ENCODE results near the gene TRAF2. TPM values are rescaled to one million over a fixed set of nuclear protein-coding genes. Genes with fewer than 3 reads are reported as not detected.
"Not testable (repeated sequence)": the region's sequence is repeated elsewhere in the genome, so short reads cannot be mapped to it uniquely, and the experiment has no call there.

The TRAF2 gene
- 16.5 TPM for total RNA-seq
- long read RNA-seq, transcript TRAF2-201 (11 exons, 2,264 nt): major isoform, 12 of 28 reads
- long read RNA-seq, partial matches to known transcripts: 11 of 28 reads
- long read RNA-seq, other reads (novel, unspliced or antisense): 5 of 28 reads

- Histone ChIP-seq H3K4me3 (peak within 1 kb of the TSS; percentile 97), H3K27ac (peak within 1 kb of the TSS; percentile 83), H3K9me3 (no peaks in the 10 kb centered on the region), H3K36me3 (peaks cover 10% of the 10 kb centered on the region), H3K27me3 (ENCODE audit: low read depth) (no peaks in the 10 kb centered on the region), H3K4me1 (peaks cover 36% of the 10 kb centered on the region)
- peak; percentile 97 to 98 for ATAC-seq
- no peak for TF ChIP-seq CTCF (IDR thresholded peaks at IDR 0.05)
- intact Hi-C loops (cut with DNase I): no loop called here
- peak; percentile 98 for DNase-seq
Observed at GRCh38 chr9:136885950-136886578, at the start of gene TRAF2. TRAF2 (plus strand) TSS chr9:136886516; CDS start chr9:136898741, 12,225 bp downstream.

- no peaks in the 10 kb centered on the region for H3K27me3 ChIP-seq (ENCODE audit: low read depth)
- peaks cover 48% of the 10 kb centered on the region for H3K36me3 ChIP-seq
- H3K9me3 ChIP-seq: no peaks in the 10 kb centered on the region
- intact Hi-C loops (cut with DNase I): no loop called here
- H3K4me3 ChIP-seq: no peak overlapping the region
- H3K4me1 ChIP-seq: peaks cover 14% of the 10 kb centered on the region
- H3K27ac ChIP-seq: no peak overlapping the region
- no peak for TF ChIP-seq CTCF (IDR thresholded peaks at IDR 0.05)
- DNase-seq: no peak
- no peak for ATAC-seq
Observed at GRCh38 chr9:136837146-136837855, 49.0 kb upstream of the TRAF2 start.

GRCh38 chr9:136837856-136838277 lies 48.4 kb upstream of the TRAF2 start:
- not testable (repeated sequence) for H3K9me3 ChIP-seq

GRCh38 chr9:136838314-136839228 lies 47.7 kb upstream of the TRAF2 start:
- no peak overlapping the region for H3K27ac ChIP-seq
- H3K9me3 ChIP-seq: no peaks in the 10 kb centered on the region
- no peak for ATAC-seq
- peaks cover 26% of the 10 kb centered on the region for H3K4me1 ChIP-seq
- H3K27me3 ChIP-seq (ENCODE audit: low read depth): peaks cover 7% of the 10 kb centered on the region
- peaks cover 43% of the 10 kb centered on the region for H3K36me3 ChIP-seq
- intact Hi-C loops (cut with DNase I): no loop called here
- no peak overlapping the region for H3K4me3 ChIP-seq
- no peak for TF ChIP-seq CTCF (IDR thresholded peaks at IDR 0.05)
- no peak for DNase-seq

More at GRCh38 chr9:136837856-136838277, 48.4 kb upstream of the TRAF2 start:
- ATAC-seq; intact Hi-C loops (cut with DNase I); H3K4me3 ChIP-seq; DNase-seq; H3K27ac ChIP-seq; H3K27me3 ChIP-seq (ENCODE audit: low read depth): not testable (repeated sequence)
- Histone ChIP-seq H3K36me3 (peaks cover 43% of the 10 kb centered on the region), H3K4me1 (peaks cover 19% of the 10 kb centered on the region)

GRCh38 chr9:136839229-136840139 lies 46.8 kb upstream of the TRAF2 start:
- peaks cover 15% of the 10 kb centered on the region for H3K27me3 ChIP-seq (ENCODE audit: low read depth)
- H3K4me1 ChIP-seq: peaks cover 34% of the 10 kb centered on the region
- H3K36me3 ChIP-seq: peaks cover 43% of the 10 kb centered on the region
- no peak for DNase-seq
- ATAC-seq: no peak
- no peaks in the 10 kb centered on the region for H3K9me3 ChIP-seq
- intact Hi-C loops (cut with DNase I): no loop called here
- TF ChIP-seq CTCF (IDR thresholded peaks at IDR 0.05): no peak
- no peak overlapping the region for H3K27ac ChIP-seq
- no peak overlapping the region for H3K4me3 ChIP-seq

Measured in lower lobe of right lung (tissue), 2 donors.